ENCODE results near the gene ZNF749.

Gene ZNF749

GRCh38 chr19:57477191-57478008, 42.3 kb downstream of the ZNF749 start, which contains the start of gene ZNF772:
Gene ZNF772 (minus strand): TSS chr19:57477566. CDS start chr19:57477309, 257 bp downstream.
- H3K4me3 ChIP-seq (ENCODE audit: low read depth, low read length): peak within 1 kb of the TSS; percentile 85
- TF ChIP-seq, protein P1, sequence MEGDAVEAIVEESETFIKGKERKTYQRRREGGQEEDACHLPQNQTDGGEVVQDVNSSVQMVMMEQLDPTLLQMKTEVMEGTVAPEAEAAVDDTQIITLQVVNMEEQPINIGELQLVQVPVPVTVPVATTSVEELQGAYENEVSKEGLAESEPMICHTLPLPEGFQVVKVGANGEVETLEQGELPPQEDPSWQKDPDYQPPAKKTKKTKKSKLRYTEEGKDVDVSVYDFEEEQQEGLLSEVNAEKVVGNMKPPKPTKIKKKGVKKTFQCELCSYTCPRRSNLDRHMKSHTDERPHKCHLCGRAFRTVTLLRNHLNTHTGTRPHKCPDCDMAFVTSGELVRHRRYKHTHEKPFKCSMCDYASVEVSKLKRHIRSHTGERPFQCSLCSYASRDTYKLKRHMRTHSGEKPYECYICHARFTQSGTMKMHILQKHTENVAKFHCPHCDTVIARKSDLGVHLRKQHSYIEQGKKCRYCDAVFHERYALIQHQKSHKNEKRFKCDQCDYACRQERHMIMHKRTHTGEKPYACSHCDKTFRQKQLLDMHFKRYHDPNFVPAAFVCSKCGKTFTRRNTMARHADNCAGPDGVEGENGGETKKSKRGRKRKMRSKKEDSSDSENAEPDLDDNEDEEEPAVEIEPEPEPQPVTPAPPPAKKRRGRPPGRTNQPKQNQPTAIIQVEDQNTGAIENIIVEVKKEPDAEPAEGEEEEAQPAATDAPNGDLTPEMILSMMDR (IDR thresholded peaks at IDR 0.05; ENCODE audit: low read depth, low read length): peak; percentile 58

- H3K4me3 ChIP-seq (ENCODE audit: low read depth, low read length): peak within 1 kb of the TSS; percentile 87
Observed at GRCh38 chr19:57487477-57488298, 52.6 kb downstream of the ZNF749 start, which contains the start of gene ZNF419. Gene ZNF419 (plus strand): TSS chr19:57487750. CDS start chr19:57487951, 201 bp downstream.

GRCh38 chr19:57488299-57488644, 53.1 kb downstream of the ZNF749 start:
- H3K4me3 ChIP-seq (ENCODE audit: low read depth, low read length): peak overlapping the region; percentile 57

All from WI38 (cell line).